HL-60 (cell line): ENCODE measurements around the gene FBXL17.

Experiments
- POLR2AphosphoS5 ChIP-seq: IDR thresholded peaks from 2 replicates; pipeline ENCODE4 v1.6.1; 2012; ENCODE audit warnings: low read depth
- TF ChIP-seq, protein P1 (sequence below): IDR thresholded peaks from one replicate; pipeline ENCODE4 v1.5.1; 2011; ENCODE audit warnings: low read length, control low read depth, inconsistent platforms; ENCODE audit not compliant: insufficient read depth

GRCh38 chr5:108111736-108112135 lies 270.2 kb downstream of the FBXL17 start:
- TF ChIP-seq, protein P1, sequence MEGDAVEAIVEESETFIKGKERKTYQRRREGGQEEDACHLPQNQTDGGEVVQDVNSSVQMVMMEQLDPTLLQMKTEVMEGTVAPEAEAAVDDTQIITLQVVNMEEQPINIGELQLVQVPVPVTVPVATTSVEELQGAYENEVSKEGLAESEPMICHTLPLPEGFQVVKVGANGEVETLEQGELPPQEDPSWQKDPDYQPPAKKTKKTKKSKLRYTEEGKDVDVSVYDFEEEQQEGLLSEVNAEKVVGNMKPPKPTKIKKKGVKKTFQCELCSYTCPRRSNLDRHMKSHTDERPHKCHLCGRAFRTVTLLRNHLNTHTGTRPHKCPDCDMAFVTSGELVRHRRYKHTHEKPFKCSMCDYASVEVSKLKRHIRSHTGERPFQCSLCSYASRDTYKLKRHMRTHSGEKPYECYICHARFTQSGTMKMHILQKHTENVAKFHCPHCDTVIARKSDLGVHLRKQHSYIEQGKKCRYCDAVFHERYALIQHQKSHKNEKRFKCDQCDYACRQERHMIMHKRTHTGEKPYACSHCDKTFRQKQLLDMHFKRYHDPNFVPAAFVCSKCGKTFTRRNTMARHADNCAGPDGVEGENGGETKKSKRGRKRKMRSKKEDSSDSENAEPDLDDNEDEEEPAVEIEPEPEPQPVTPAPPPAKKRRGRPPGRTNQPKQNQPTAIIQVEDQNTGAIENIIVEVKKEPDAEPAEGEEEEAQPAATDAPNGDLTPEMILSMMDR, result no peak
- no peak for TF ChIP-seq POLR2AphosphoS5
